Measurements from ENCODE around the gene FPGS. TPM values are rescaled to one million over a fixed set of nuclear protein-coding genes. Genes with fewer than 3 reads are reported as not detected.

The FPGS gene
- polyA plus RNA-seq, 3 donors: 38.9 to 45.5 (median 44.7) TPM

GRCh38 chr9:127847833-127848755, 45.4 kb downstream of the FPGS start:
- DNase-seq (ENCODE audit: extremely low read depth in 1 of 11, low read depth in 9 of 11, low spot score in 4 of 11): no peak

GRCh38 chr9:127848756-127849504, 46.2 kb downstream of the FPGS start:
- no peak for DNase-seq (ENCODE audit: extremely low read depth in 1 of 11, low read depth in 9 of 11, low spot score in 4 of 11)

GRCh38 chr9:127850286-127850830, 47.7 kb downstream of the FPGS start:
- DNase-seq (ENCODE audit: extremely low read depth in 1 of 11, low read depth in 9 of 11, low spot score in 4 of 11): no peak

GRCh38 chr9:127852829-127853228, 50.1 kb downstream of the FPGS start:
- DNase-seq (ENCODE audit: extremely low read depth in 1 of 11, low read depth in 9 of 11, low spot score in 4 of 11): no peak

GRCh38 chr9:127853312-127854183, 50.9 kb downstream of the FPGS start:
- no peak for DNase-seq (ENCODE audit: extremely low read depth in 1 of 11, low read depth in 9 of 11, low spot score in 4 of 11)

- DNase-seq (ENCODE audit: extremely low read depth in 1 of 11, low read depth in 9 of 11, low spot score in 4 of 11): no peak
These were observed 51.6 kb downstream of the FPGS start, which contains the start of gene ENG for GRCh38 chr9:127854184-127854806. Gene ENG, minus strand, starts transcription at chr9:127854658. Its CDS starts 303 bp downstream, at chr9:127854355.

- DNase-seq (ENCODE audit: extremely low read depth in 1 of 11, low read depth in 9 of 11, low spot score in 4 of 11): no peak
These were observed 52.3 kb downstream of the FPGS start for GRCh38 chr9:127854960-127855359.

- no peak for DNase-seq (ENCODE audit: extremely low read depth in 1 of 11, low read depth in 9 of 11, low spot score in 4 of 11)
These were observed 52.8 kb downstream of the FPGS start for GRCh38 chr9:127855522-127855921.

GRCh38 chr9:127856094-127856728, 53.5 kb downstream of the FPGS start:
- no peak for DNase-seq (ENCODE audit: extremely low read depth in 1 of 11, low read depth in 9 of 11, low spot score in 4 of 11)

GRCh38 chr9:127856729-127857116, 54.0 kb downstream of the FPGS start:
- no peak for DNase-seq (ENCODE audit: extremely low read depth in 1 of 11, low read depth in 9 of 11, low spot score in 4 of 11)

GRCh38 chr9:127857278-127857677, 54.6 kb downstream of the FPGS start:
- DNase-seq (ENCODE audit: extremely low read depth in 1 of 11, low read depth in 9 of 11, low spot score in 4 of 11): no peak

GRCh38 chr9:127858041-127858512, 55.4 kb downstream of the FPGS start:
- DNase-seq (ENCODE audit: extremely low read depth in 1 of 11, low read depth in 9 of 11, low spot score in 4 of 11): no peak

GRCh38 chr9:127860260-127860659, 57.6 kb downstream of the FPGS start:
- no peak for DNase-seq (ENCODE audit: extremely low read depth in 1 of 11, low read depth in 9 of 11, low spot score in 4 of 11)

GRCh38 chr9:127860779-127861178, 58.1 kb downstream of the FPGS start:
- no peak for DNase-seq (ENCODE audit: extremely low read depth in 1 of 11, low read depth in 9 of 11, low spot score in 4 of 11)

- peak in 1 of 11 donors; percentile 57 for DNase-seq (ENCODE audit: extremely low read depth in 1 of 11, low read depth in 9 of 11, low spot score in 4 of 11)
These were observed 59.7 kb downstream of the FPGS start for GRCh38 chr9:127862075-127863011.

- DNase-seq (ENCODE audit: extremely low read depth in 1 of 11, low read depth in 9 of 11, low spot score in 4 of 11): no peak
These were observed 60.5 kb downstream of the FPGS start for GRCh38 chr9:127863191-127863621.

Measured in renal cortex interstitium (tissue), 11 donors.